Measurements from ENCODE around the gene LCK. TPM values are rescaled to one million over a fixed set of nuclear protein-coding genes. Genes with fewer than 3 reads are reported as not detected.
A peak's percentile ranks its signal among the peaks of the same experiment; 100 is the strongest.

LCK gene
- total and polyA plus RNA-seq, 2 donors (not counting 1 experiment from before 2014, with no cell fraction given) = 22.3 to 23.8 TPM

GRCh38 chr1:32333251-32333963, 82.3 kb downstream of the LCK start:
- no peaks in the 10 kb centered on the region for H3K27me3 ChIP-seq (replicated peaks in 1 of 4; ENCODE audit: control extremely low read depth in 1 of 4, control insufficient read depth in 3 of 4, insufficient read depth in 4 of 4, low read length in 3 of 4)
- no peaks in the 10 kb centered on the region for H3K9me3 Mint-ChIP-seq (ENCODE audit: insufficient read depth)
- 50% methylated on average over 1 of the region's 3 CpGs for WGBS (ENCODE audit: insufficient coverage)
- H3K9ac ChIP-seq (ENCODE audit: low read length) = no peak overlapping the region
- ChIA-PET CTCF (interaction anchor here (0.6 to 6.2 kb wide), 10 partner anchors 9 to 322 kb away, joined by 3 to 71 read pairs (median 6); partner anchors contain the start of gene BSDC1), POLR2A (interaction anchor here (0.6 to 1.5 kb wide), 4 partner anchors 11 to 133 kb away, joined by 3 to 8 read pairs (median 3); partner anchors contain the start of genes EIF3I and TMEM234)
- no peak for TF ChIP-seq EZH2 (IDR thresholded peaks at IDR 0.05; ENCODE audit: borderline replicate concordance, insufficient read depth, low read depth, low read length, poor library complexity, severe bottlenecking)
- TF ChIP-seq CTCF (IDR thresholded peaks at IDR 0.05) = no peak
- peaks cover 46% of the 10 kb centered on the region for H3K4me1 Mint-ChIP-seq
- H3K4me1 ChIP-seq (ENCODE audit: control insufficient read depth in 2 of 2, insufficient read depth in 2 of 2, low read length in 2 of 2) = peaks cover 39 to 41% of the 10 kb centered on the region in 2 donors
- peak overlapping the region; percentile 64 for H3K27ac Mint-ChIP-seq
- H2AFZ ChIP-seq (ENCODE audit: insufficient read depth, low read depth, low read length, poor library complexity, severe bottlenecking) = no peak overlapping the region
- no peaks in the 10 kb centered on the region for H3K9me3 ChIP-seq (ENCODE audit: control extremely low read depth in 1 of 3, control insufficient read depth in 2 of 3, insufficient read depth in 1 of 3, low read length in 2 of 3)
- peaks cover 16% of the 10 kb centered on the region for H3K79me2 ChIP-seq (ENCODE audit: control insufficient read depth, insufficient read depth, low read length)
- no peaks in the 10 kb centered on the region for H3K27me3 Mint-ChIP-seq
- peak overlapping the region; percentile 89 for H3K4me2 ChIP-seq (replicated peaks; ENCODE audit: low read depth, low read length, poor library complexity, severe bottlenecking)
- DNase-seq (no peak), ATAC-seq (ENCODE audit: low read depth) (no peak)
- peak overlapping the region; percentile 71 for H3K4me3 Mint-ChIP-seq
- no peak overlapping the region for H3K4me3 ChIP-seq (ENCODE audit: control extremely low read depth in 1 of 5, extremely low read depth in 1 of 5, insufficient read depth in 1 of 5, low read depth in 2 of 5, low read length in 4 of 5)
- H3K36me3 ChIP-seq (replicated peaks in 1 of 2; ENCODE audit: control extremely low read depth in 1 of 2, control insufficient read depth in 1 of 2, extremely low read depth in 1 of 2, insufficient read depth in 2 of 2, low read length in 1 of 2) = peaks cover 1 to 55% of the 10 kb centered on the region in 2 experiments
- peak overlapping the region; percentile 3 to 61 for H3K27ac ChIP-seq (ENCODE audit: low read length in 2 of 2)
- peaks cover 45% of the 10 kb centered on the region for H4K20me1 ChIP-seq (ENCODE audit: control insufficient read depth, insufficient read depth, low read length, poor library complexity, severe bottlenecking)
- intact Hi-C loops (cut with micrococcal nuclease) = no loop called here

Measured in B cell (primary cell).